Fibroblast of villous mesenchyme (primary cell): Measurements from ENCODE around the gene LRRC3B. TPM values are rescaled to one million over a fixed set of nuclear protein-coding genes. Genes with fewer than 3 reads are reported as not detected.

ENCODE experiments used
- DNase-seq: peaks from one replicate; pipeline ENCODE4 v3.0.0-alpha.2; 2010; ENCODE audit warnings: low read depth
- H3K4me3 ChIP-seq: 2 replicates; pipeline ENCODE4 v1.5.1; 2011; ENCODE audit warnings: low read depth, mild to moderate bottlenecking, low read length
- total RNA-seq: library from RNA; depleted of rRNA; stranded (reverse); fragments of >200 nt; gene quantifications from 2 replicates; pipeline ENCODE4 v1.2.3, GENCODE V29; 2012
- TF ChIP-seq, protein P1 (sequence below): IDR thresholded peaks from 2 replicates; pipeline ENCODE4 v1.5.1; 2012; ENCODE audit warnings: low read depth, mild to moderate bottlenecking, low read length; ENCODE audit not compliant: insufficient read depth

The LRRC3B gene
- total RNA-seq, 1 donor: not detected

GRCh38 chr3:26630669-26631389 lies 8.3 kb downstream of the LRRC3B start:
- DNase-seq: no peak
- TF ChIP-seq, protein P1, sequence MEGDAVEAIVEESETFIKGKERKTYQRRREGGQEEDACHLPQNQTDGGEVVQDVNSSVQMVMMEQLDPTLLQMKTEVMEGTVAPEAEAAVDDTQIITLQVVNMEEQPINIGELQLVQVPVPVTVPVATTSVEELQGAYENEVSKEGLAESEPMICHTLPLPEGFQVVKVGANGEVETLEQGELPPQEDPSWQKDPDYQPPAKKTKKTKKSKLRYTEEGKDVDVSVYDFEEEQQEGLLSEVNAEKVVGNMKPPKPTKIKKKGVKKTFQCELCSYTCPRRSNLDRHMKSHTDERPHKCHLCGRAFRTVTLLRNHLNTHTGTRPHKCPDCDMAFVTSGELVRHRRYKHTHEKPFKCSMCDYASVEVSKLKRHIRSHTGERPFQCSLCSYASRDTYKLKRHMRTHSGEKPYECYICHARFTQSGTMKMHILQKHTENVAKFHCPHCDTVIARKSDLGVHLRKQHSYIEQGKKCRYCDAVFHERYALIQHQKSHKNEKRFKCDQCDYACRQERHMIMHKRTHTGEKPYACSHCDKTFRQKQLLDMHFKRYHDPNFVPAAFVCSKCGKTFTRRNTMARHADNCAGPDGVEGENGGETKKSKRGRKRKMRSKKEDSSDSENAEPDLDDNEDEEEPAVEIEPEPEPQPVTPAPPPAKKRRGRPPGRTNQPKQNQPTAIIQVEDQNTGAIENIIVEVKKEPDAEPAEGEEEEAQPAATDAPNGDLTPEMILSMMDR: no peak
- no peak overlapping the region for H3K4me3 ChIP-seq

DNA sequence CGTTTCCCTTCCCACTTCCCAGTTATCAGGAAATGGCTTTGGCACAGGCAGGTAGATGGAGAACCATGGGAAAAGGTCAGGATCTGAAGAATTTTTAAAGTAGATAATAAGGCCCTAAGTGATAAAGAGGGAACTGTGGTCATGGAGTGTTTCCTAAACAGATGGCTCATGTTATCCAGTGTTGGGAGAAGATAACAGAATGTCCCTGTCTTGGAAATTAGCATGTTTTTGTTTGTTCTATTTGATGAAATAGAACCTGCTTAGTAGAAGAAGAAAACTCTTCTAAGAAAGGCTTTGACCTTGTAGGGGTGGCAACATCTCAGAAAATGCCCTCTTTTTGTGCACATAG lies 8.8 kb downstream of the LRRC3B start:
- no peak for DNase-seq
- TF ChIP-seq, protein P1: no peak
- no peak overlapping the region for H3K4me3 ChIP-seq

DNA sequence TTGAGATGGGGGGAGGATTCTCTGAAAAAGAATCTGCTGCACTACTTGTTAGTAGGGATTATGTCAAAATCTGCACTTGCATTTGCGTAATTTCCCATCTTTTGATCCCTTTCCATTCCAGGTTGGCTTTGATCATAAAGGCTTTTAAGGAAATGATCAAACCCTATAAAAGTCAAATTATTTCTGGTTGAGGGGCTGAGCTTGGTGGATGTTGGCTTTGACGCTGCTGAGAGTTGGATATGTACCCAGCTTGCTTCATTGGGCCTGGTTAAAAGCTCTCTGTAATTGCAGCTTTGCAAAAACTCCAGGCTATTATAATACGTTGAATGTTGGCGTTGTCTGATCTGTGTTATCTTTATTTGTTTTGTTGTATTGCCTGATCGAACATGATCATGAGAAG lies 12.0 kb downstream of the LRRC3B start:
- TF ChIP-seq, protein P1: no peak
- no peak for DNase-seq

GRCh38 chr3:26636096-26636727 lies 13.6 kb downstream of the LRRC3B start:
- TF ChIP-seq, protein P1: no peak
- no peak for DNase-seq
- no peak overlapping the region for H3K4me3 ChIP-seq

More for the DNA sequence above, 12.0 kb downstream of the LRRC3B start:
- H3K4me3 ChIP-seq: no peak overlapping the region

GRCh38 chr3:26637698-26638097 lies 15.1 kb downstream of the LRRC3B start:
- H3K4me3 ChIP-seq: no peak overlapping the region
- DNase-seq: no peak
- TF ChIP-seq, protein P1: no peak

DNA sequence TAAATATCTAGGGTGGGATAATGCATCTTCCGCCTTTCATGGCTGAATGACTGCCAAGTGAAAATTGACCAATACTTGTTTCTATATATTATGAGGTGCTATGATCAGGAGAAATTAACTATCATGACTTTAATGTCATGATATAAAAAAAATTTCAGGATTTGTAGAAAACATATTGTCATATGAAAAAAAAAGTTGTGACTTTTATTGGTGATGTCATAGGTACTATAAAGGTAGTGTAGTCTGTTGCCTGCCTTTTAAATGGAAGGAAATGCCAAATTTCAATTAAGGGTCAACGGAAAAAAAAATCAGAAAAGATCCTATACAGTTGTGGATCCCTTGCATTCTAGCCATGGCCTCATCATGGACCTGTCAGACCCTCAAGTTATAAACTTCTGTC lies 15.5 kb downstream of the LRRC3B start:
- H3K4me3 ChIP-seq: no peak overlapping the region
- no peak for DNase-seq
- TF ChIP-seq, protein P1: no peak
